Smooth muscle cell (in vitro differentiated cells): ENCODE measurements around the gene OLFML3. TPM values are rescaled to one million over a fixed set of nuclear protein-coding genes. Genes with fewer than 3 reads are reported as not detected.

Experiments used
- DNase-seq: peaks from one replicate; lab custom pipeline; 2025; ENCODE audit not compliant: unreplicated experiment; lab: John Stamatoyannopoulos, UW
- H2AFZ ChIP-seq: fragments of 200-600 bp; sonication (generic); 2 replicates; pipeline ENCODE4 v1.6.0; 2016; ENCODE audit warnings: antibody characterized with exemption, low read depth, mild to moderate bottlenecking
- H3F3A ChIP-seq: fragments of 200-600 bp; sonication (generic); 2 replicates; pipeline ENCODE4 v1.6.0; 2017; ENCODE audit warnings: antibody characterized with exemption, low read depth
- H3K27ac ChIP-seq: fragments of 200-600 bp; sonication (generic); 2 replicates; pipeline ENCODE4 v1.5.1; 2016; ENCODE audit warnings: low read depth, mild to moderate bottlenecking
- H3K27me3 ChIP-seq: fragments of 200-600 bp; sonication (generic); 2 replicates; pipeline ENCODE4 v1.6.1; 2016; ENCODE audit warnings: low read depth, mild to moderate bottlenecking
- H3K36me3 ChIP-seq: fragments of 200-600 bp; sonication (generic); 2 replicates; pipeline ENCODE4 v1.5.1; 2016; ENCODE audit warnings: low read depth
- H3K4me1 ChIP-seq: fragments of 200-600 bp; sonication (generic); 2 replicates; pipeline ENCODE4 v1.5.1; 2016; ENCODE audit warnings: low read depth
- H3K4me2 ChIP-seq: fragments of 200-600 bp; sonication (generic); 2 replicates; pipeline ENCODE4 v1.6.0; 2016; ENCODE audit warnings: mild to moderate bottlenecking
- H3K4me3 ChIP-seq: fragments of 200-600 bp; sonication (generic); 2 replicates; pipeline ENCODE4 v1.5.1; 2016; ENCODE audit warnings: mild to moderate bottlenecking
- H3K79me2 ChIP-seq: fragments of 200-600 bp; sonication (generic); 2 replicates; pipeline ENCODE4 v1.6.0; 2016; ENCODE audit warnings: low read depth, mild to moderate bottlenecking
- H3K9ac ChIP-seq: fragments of 200-600 bp; sonication (generic); 2 replicates; pipeline ENCODE4 v1.6.0; 2016; ENCODE audit warnings: low read depth
- H3K9me3 ChIP-seq: fragments of 200-600 bp; sonication (generic); replicated peaks from 2 replicates; pipeline ENCODE4 v1.5.1; 2016; ENCODE audit warnings: low read depth
- H4K20me1 ChIP-seq: fragments of 200-600 bp; sonication (generic); 2 replicates; pipeline ENCODE4 v1.6.0; 2016; ENCODE audit warnings: low read depth
- WGBS: methylation state at CpG from one replicate; pipeline ENCODE4 v1.1.7; 2016; ENCODE audit warnings: low lambda C conversion rate; 5-methylcytosine and 5-hydroxymethylcytosine counted together
- polyA plus RNA-seq: library from polyadenylated mRNA; unstranded; fragments of >200 nt; fragmentation: Nextera tagmentation; extraction: Ambion mirVana; gene quantifications from 2 replicates; pipeline ENCODE4 v1.2.1, GENCODE V29; 2016
- total RNA-seq: library from RNA; depleted of rRNA; stranded (reverse); fragments of >200 nt; gene quantifications from 2 replicates; pipeline ENCODE4 v1.2.3, GENCODE V29; 2014
- TF ChIP-seq, protein P1 (sequence below): fragments of 200-600 bp; sonication (generic); IDR thresholded peaks from 2 replicates; pipeline ENCODE4 v1.5.1; 2017; ENCODE audit warnings: borderline replicate concordance, mild to moderate bottlenecking, antibody characterized with exemption; ENCODE audit not compliant: insufficient read depth, poor library complexity, severe bottlenecking

Gene OLFML3
- total and polyA plus RNA-seq, 2 experiments from 2014 or later, result 220 to 308 TPM

DNA sequence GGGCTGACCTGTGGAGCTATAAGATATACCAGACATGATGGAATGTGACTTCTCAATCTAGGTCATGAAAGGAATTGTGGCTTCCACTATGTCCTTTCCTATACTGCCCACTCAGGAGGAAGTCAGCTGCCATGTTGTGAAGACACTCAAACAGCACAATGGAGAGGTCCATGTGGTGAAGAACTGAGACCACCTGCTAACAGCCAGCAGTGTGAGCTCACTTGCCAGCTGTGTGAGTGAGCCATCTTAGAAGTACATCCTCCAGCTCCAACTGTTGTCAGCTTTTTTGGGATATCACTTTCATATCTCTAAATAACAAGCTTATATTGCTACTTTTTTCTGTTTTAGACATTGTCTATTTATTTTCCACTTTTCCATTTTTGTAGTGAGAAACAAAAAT lies 29.7 kb downstream of the OLFML3 start:
- DNase-seq, result no peak

GRCh38 chr1:114009393-114009792 lies 30.1 kb downstream of the OLFML3 start:
- H3K4me1 ChIP-seq, result no peaks in the 10 kb centered on the region
- peak overlapping the region; percentile 39 for H3K4me2 ChIP-seq
- H3K9ac ChIP-seq, result no peak overlapping the region
- peak overlapping the region; percentile 49 for H3K27ac ChIP-seq
- DNase-seq, result no peak
- H2AFZ ChIP-seq, result no peak overlapping the region
- H3K9me3 ChIP-seq, result no peaks in the 10 kb centered on the region
- no peaks in the 10 kb centered on the region for H3K27me3 ChIP-seq
- 24% methylated on average over 1 of the region's 1 CpG for WGBS
- H3K79me2 ChIP-seq, result no peaks in the 10 kb centered on the region
- no peaks in the 10 kb centered on the region for H3F3A ChIP-seq
- TF ChIP-seq, protein P1, sequence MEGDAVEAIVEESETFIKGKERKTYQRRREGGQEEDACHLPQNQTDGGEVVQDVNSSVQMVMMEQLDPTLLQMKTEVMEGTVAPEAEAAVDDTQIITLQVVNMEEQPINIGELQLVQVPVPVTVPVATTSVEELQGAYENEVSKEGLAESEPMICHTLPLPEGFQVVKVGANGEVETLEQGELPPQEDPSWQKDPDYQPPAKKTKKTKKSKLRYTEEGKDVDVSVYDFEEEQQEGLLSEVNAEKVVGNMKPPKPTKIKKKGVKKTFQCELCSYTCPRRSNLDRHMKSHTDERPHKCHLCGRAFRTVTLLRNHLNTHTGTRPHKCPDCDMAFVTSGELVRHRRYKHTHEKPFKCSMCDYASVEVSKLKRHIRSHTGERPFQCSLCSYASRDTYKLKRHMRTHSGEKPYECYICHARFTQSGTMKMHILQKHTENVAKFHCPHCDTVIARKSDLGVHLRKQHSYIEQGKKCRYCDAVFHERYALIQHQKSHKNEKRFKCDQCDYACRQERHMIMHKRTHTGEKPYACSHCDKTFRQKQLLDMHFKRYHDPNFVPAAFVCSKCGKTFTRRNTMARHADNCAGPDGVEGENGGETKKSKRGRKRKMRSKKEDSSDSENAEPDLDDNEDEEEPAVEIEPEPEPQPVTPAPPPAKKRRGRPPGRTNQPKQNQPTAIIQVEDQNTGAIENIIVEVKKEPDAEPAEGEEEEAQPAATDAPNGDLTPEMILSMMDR, result no peak
- no peaks in the 10 kb centered on the region for H3K36me3 ChIP-seq
- H3K4me3 ChIP-seq, result no peak overlapping the region
- H4K20me1 ChIP-seq, result no peaks in the 10 kb centered on the region

More for the DNA sequence above, 29.7 kb downstream of the OLFML3 start:
- H3K27ac ChIP-seq, result peak overlapping the region; percentile 49
- H3K4me1 ChIP-seq, result peaks cover 1% of the 10 kb centered on the region
- H3K9ac ChIP-seq, result no peak overlapping the region
- H3K79me2 ChIP-seq, result no peaks in the 10 kb centered on the region
- no peaks in the 10 kb centered on the region for H3K27me3 ChIP-seq
- no peaks in the 10 kb centered on the region for H4K20me1 ChIP-seq
- peak overlapping the region; percentile 39 for H3K4me2 ChIP-seq
- no peaks in the 10 kb centered on the region for H3F3A ChIP-seq
- no peaks in the 10 kb centered on the region for H3K36me3 ChIP-seq
- TF ChIP-seq, protein P1, result no peak
- H3K9me3 ChIP-seq, result no peaks in the 10 kb centered on the region
- no peak overlapping the region for H3K4me3 ChIP-seq
- H2AFZ ChIP-seq, result no peak overlapping the region

DNA sequence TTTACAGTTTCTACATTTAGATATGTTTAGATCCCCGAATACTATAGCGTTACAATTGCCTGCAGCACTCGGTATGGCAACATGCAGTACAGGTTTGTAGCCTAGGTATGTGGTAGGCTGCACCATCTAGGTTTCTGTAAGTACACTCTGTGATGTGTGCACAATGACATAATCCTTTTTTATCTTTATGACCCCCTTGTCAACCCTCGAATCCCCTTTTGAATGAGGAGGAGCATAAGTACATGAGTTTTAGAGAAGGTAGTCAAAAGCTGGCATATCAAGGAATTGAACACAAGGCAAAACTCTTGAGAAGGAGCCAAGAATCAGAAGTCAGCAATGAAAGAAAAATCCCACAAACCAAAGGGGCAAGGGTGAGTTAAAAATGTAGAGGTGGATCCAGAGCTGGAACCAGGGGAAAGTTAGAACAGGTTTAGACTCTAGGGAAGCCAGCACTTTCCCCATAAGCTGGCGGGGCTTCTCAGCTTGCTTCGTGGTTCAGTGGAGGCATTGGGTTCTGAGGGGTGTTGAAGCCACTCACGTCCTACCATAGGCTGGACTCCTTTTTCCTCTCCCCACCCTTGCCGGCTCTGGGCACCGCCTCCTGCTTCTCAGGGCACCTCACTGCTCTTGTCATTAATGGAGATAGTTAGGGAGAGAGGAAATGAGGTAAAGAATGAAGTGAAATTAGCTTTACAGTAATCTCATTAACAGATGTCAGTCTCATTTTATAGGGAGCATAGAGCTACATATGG lies 31.3 kb downstream of the OLFML3 start:
- Histone ChIP-seq H3F3A (no peaks in the 10 kb centered on the region), H3K27me3 (no peaks in the 10 kb centered on the region), H2AFZ (no peak overlapping the region), H3K79me2 (no peaks in the 10 kb centered on the region), H3K4me2 (no peak overlapping the region), H3K27ac (no peak overlapping the region), H3K4me1 (no peaks in the 10 kb centered on the region), H3K9ac (no peak overlapping the region), H4K20me1 (no peaks in the 10 kb centered on the region), H3K4me3 (no peak overlapping the region), H3K36me3 (no peaks in the 10 kb centered on the region), H3K9me3 (no peaks in the 10 kb centered on the region)
- no peak for DNase-seq
- TF ChIP-seq, protein P1, result no peak
- WGBS, result 76% methylated on average over 9 of the region's 9 CpGs

- Histone ChIP-seq H4K20me1 (no peaks in the 10 kb centered on the region), H3K36me3 (no peaks in the 10 kb centered on the region), H2AFZ (no peak overlapping the region), H3K27ac (no peak overlapping the region), H3K9me3 (no peaks in the 10 kb centered on the region), H3K9ac (no peak overlapping the region), H3K4me1 (no peaks in the 10 kb centered on the region), H3K79me2 (no peaks in the 10 kb centered on the region), H3K4me3 (no peak overlapping the region), H3K27me3 (no peaks in the 10 kb centered on the region), H3K4me2 (no peak overlapping the region), H3F3A (no peaks in the 10 kb centered on the region)
- DNase-seq, result no peak
- TF ChIP-seq, protein P1, result no peak
Observed at GRCh38 chr1:114011796-114012195, 32.5 kb downstream of the OLFML3 start.
